Pancreas (tissue), 10 donors: ENCODE data around the gene SLC22A4. TPM values are rescaled to one million over a fixed set of nuclear protein-coding genes. Genes with fewer than 3 reads are reported as not detected.
A peak's percentile ranks its signal among the peaks of the same experiment; 100 is the strongest.

Experiments used
- ATAC-seq, 4 donors: fragments of 200-7000 bp; cut with Tn5 transposase; one replicate each; pipeline versions ENCODE4 v1.8.0 to v1.9.1; 2020; ENCODE audit warnings: mild to moderate bottlenecking in 4 of 4, moderate library complexity in 4 of 4
- DNase-seq, 6 donors: peaks; one replicate each; pipeline ENCODE4 v3.0.0-alpha.2; 2020
- FAIRE-seq: peaks from 2 replicates; lab custom pipeline; 2012; peaks lifted over from hg19 to GRCh38; lab: Jason Lieb, UNC
- H3K27ac ChIP-seq, 4 donors: fragments of 200-600 bp; sonication (generic); 1 replicate in 3 of 4; 2 replicates in 1 of 4; pipeline versions ENCODE4 v1.5.0 to v1.8.0; 2020
- H3K27me3 ChIP-seq, 4 donors: fragments of 200-600 bp; one replicate each; pipeline ENCODE4 v1.8.0; 2021
- H3K36me3 ChIP-seq, 3 donors: fragments of 200-600 bp; sonication (generic) in 1 of 3; one replicate each; pipeline versions ENCODE4 v1.5.0 to v1.8.0; 2020 to 2021
- H3K4me1 ChIP-seq, 3 donors: fragments of 200-600 bp; one replicate each; pipeline ENCODE4 v1.8.0; 2021
- H3K4me3 ChIP-seq, 4 donors: fragments of 200-600 bp; sonication (generic) in 2 of 4; one replicate each; pipeline versions ENCODE4 v1.5.0 to v1.8.0; 2020 to 2021
- H3K9me3 ChIP-seq, 4 donors: fragments of 200-600 bp; one replicate each; pipeline ENCODE4 v1.8.0; 2021
- CTCF ChIP-seq, 4 donors: fragments of 200-600 bp; sonication (generic) in 3 of 4; IDR thresholded peaks; one replicate each; pipeline versions ENCODE4 v1.5.0 to v1.8.0; 2021; ENCODE audit warnings: antibody characterized with exemption in 4 of 4
- WGBS, 2 donors: extraction: QIAGEN DNeasy Blood & Tissue Kit; methylation state at CpG; one replicate each; pipeline ENCODE4 v1.1.7; 2013; 5-methylcytosine and 5-hydroxymethylcytosine counted together
- intact Hi-C, 3 donors: fragments of 100-400 bp; cut with DNase I; formaldehyde crosslinking; loops; one replicate each; pipeline versions ENCODE4 v1.11.1 to v1.14.2; 2022
- polyA plus RNA-seq, 2 donors: library from polyadenylated mRNA; stranded (reverse); fragments of 200-250 nt; gene quantifications; one replicate each; pipeline ENCODE4 v1.2.3, GENCODE V29; 2013
- total RNA-seq, 6 donors: library from RNA; stranded (reverse); fragmentation: NEBNext Ultra II Directional in 4 of 6; extraction: Animal tissue kit (Norgen Biotek cat#: 25700) in 4 of 6; gene quantifications; one replicate each; pipeline versions ENCODE4 v1.2.1 to v1.2.4, GENCODE V29; 2021 to 2023
- donor health status: healthy with polysubstance abuse.
- donor health status: DM: no; HTN: no; CAD: no; lungs with moderate emphysema.
- donor health status: DM: no; HTN: no; CAD: no.
- donor health status: control.
- donor health status: control.
- donor health status: Bipolar disorder and iron deficiency.
- donor health status: DM: yes; HTN: yes; CAD: no.
- donor health status: DM: no; HTN: no; CAD: no.
- donor health status: DM: no; HTN: no; CAD: no.
- donor health status: DM: yes; HTN: yes; CAD: no.

Gene SLC22A4
- total and polyA plus RNA-seq, 8 donors, result 0.08 to 0.92 (median 0.33) TPM

GRCh38 chr5:132327252-132327955 is 33.2 kb downstream of the SLC22A4 start:
- no peak overlapping the region for H3K27ac ChIP-seq
- DNase-seq, result no peak
- intact Hi-C loops, result no loop called here
- no peaks in the 10 kb centered on the region for H3K27me3 ChIP-seq
- TF ChIP-seq CTCF (IDR thresholded peaks at IDR 0.05), result no peak
- no peaks in the 10 kb centered on the region for H3K4me1 ChIP-seq
- H3K36me3 ChIP-seq, result peaks cover 0 to 15% (median 0%) of the 10 kb centered on the region in 3 donors
- no peaks in the 10 kb centered on the region for H3K9me3 ChIP-seq
- FAIRE-seq, result no peak
- no peak overlapping the region for H3K4me3 ChIP-seq
- 67 to 69% methylated on average over 2 of the region's 2 CpGs for WGBS, 2 donors
- ATAC-seq, result no peak

GRCh38 chr5:132334812-132335211 is 40.6 kb downstream of the SLC22A4 start:
- no peaks in the 10 kb centered on the region for H3K9me3 ChIP-seq
- peaks cover 0 to 8% (median 0%) of the 10 kb centered on the region in 3 donors for H3K36me3 ChIP-seq
- H3K4me1 ChIP-seq, result no peaks in the 10 kb centered on the region
- H3K4me3 ChIP-seq, result no peak overlapping the region
- TF ChIP-seq CTCF (IDR thresholded peaks at IDR 0.05), result no peak
- intact Hi-C loops, result no loop called here
- ATAC-seq, result peak in 1 of 4 donors; percentile 25
- FAIRE-seq, result no peak
- no peak for DNase-seq
- 87 to 91% methylated on average over 3 of the region's 3 CpGs for WGBS, 2 donors
- H3K27me3 ChIP-seq, result no peaks in the 10 kb centered on the region
- no peak overlapping the region for H3K27ac ChIP-seq

GRCh38 chr5:132335402-132335801 is 41.2 kb downstream of the SLC22A4 start:
- FAIRE-seq (no peak), DNase-seq (no peak), ATAC-seq (no peak)
- Histone ChIP-seq H3K4me1 (no peaks in the 10 kb centered on the region), H3K27me3 (no peaks in the 10 kb centered on the region), H3K36me3 (peaks cover 0 to 5% (median 0%) of the 10 kb centered on the region in 3 donors), H3K4me3 (no peak overlapping the region), H3K9me3 (no peaks in the 10 kb centered on the region), H3K27ac (no peak overlapping the region)
- intact Hi-C loops, result no loop called here
- TF ChIP-seq CTCF (IDR thresholded peaks at IDR 0.05), result no peak

GRCh38 chr5:132339502-132339901 is 45.3 kb downstream of the SLC22A4 start:
- intact Hi-C loops, result no loop called here
- Histone ChIP-seq H3K27me3 (no peaks in the 10 kb centered on the region), H3K4me3 (no peak overlapping the region), H3K9me3 (no peaks in the 10 kb centered on the region), H3K4me1 (no peaks in the 10 kb centered on the region), H3K36me3 (no peaks in the 10 kb centered on the region), H3K27ac (no peak overlapping the region)
- no peak for FAIRE-seq
- ATAC-seq, result no peak
- DNase-seq, result no peak
- no peak for TF ChIP-seq CTCF (IDR thresholded peaks at IDR 0.05)
